SK-N-SH treated with all-trans-retinoic acid at 6 μM for 48 hours (cell line): Measurements from ENCODE around the gene TRPM2.

Experiments
- ATAC-seq: fragments of 200-7000 bp; cut with Tn5 transposase; 3 replicates; pipeline ENCODE4 v1.9.1; 2020; ENCODE audit warnings: mild to moderate bottlenecking, moderate library complexity
- ARNTL ChIP-seq: fragments of 450-650 bp; formaldehyde crosslinking; IDR thresholded peaks from 2 replicates; pipeline ENCODE4 v1.5.0; 2020; ENCODE audit warnings: low read depth, mild to moderate bottlenecking, moderate library complexity, borderline replicate concordance
- BACH2 ChIP-seq: fragments of 250-450 bp; sonication (Bioruptor Pico); IDR thresholded peaks from 2 replicates; pipeline ENCODE4 v1.9.0; 2021; ENCODE audit warnings: mild to moderate bottlenecking, borderline replicate concordance
- CREB5 ChIP-seq: fragments of 250-450 bp; sonication (Bioruptor Pico); IDR thresholded peaks from 2 replicates; pipeline ENCODE4 v1.5.1; 2020; ENCODE audit warnings: low read depth, mild to moderate bottlenecking, moderate library complexity
- CSRNP3 ChIP-seq: fragments of 250-450 bp; sonication (Bioruptor Pico); IDR thresholded peaks from 2 replicates; pipeline ENCODE4 v1.5.1; 2021; ENCODE audit warnings: mild to moderate bottlenecking, moderate library complexity
- ESRRG ChIP-seq: fragments of 250-450 bp; sonication (Bioruptor Pico); IDR thresholded peaks from 2 replicates; pipeline ENCODE4 v1.6.1; 2021; ENCODE audit warnings: mild to moderate bottlenecking
- GLIS3 ChIP-seq: fragments of 250-450 bp; sonication (Bioruptor Pico); IDR thresholded peaks from 2 replicates; pipeline ENCODE4 v1.5.0; 2020; ENCODE audit warnings: mild to moderate bottlenecking, moderate library complexity
- OSR1 ChIP-seq: fragments of 250-450 bp; sonication (Bioruptor Pico); IDR thresholded peaks from 2 replicates; pipeline ENCODE4 v1.8.0; 2022; ENCODE audit warnings: moderate library complexity, mild to moderate bottlenecking, inconsistent platforms
- PATZ1 ChIP-seq: fragments of 250-450 bp; sonication (Bioruptor Pico); IDR thresholded peaks from 2 replicates; pipeline ENCODE4 v1.8.0; 2020; ENCODE audit warnings: mild to moderate bottlenecking, moderate library complexity, borderline replicate concordance
- POU6F1 ChIP-seq: fragments of 250-450 bp; sonication (Bioruptor Pico); IDR thresholded peaks from 2 replicates; pipeline ENCODE4 v1.8.0; 2021; ENCODE audit warnings: low read depth, mild to moderate bottlenecking, moderate library complexity, borderline replicate concordance
- PPARA ChIP-seq: fragments of 250-450 bp; sonication (Bioruptor Pico); IDR thresholded peaks from 2 replicates; pipeline ENCODE4 v1.5.0; 2020; ENCODE audit warnings: mild to moderate bottlenecking, borderline replicate concordance
- TCF4 ChIP-seq: fragments of 250-450 bp; sonication (Bioruptor Pico); IDR thresholded peaks from 2 replicates; pipeline ENCODE4 v1.8.0; 2021; ENCODE audit warnings: mild to moderate bottlenecking, moderate library complexity, borderline replicate concordance
- TOX ChIP-seq: fragments of 250-450 bp; sonication (Bioruptor Pico); IDR thresholded peaks from 2 replicates; pipeline ENCODE4 v1.8.0; 2021; ENCODE audit warnings: mild to moderate bottlenecking, moderate library complexity, borderline replicate concordance
- TSHZ2 ChIP-seq: fragments of 250-450 bp; sonication (Bioruptor Pico); IDR thresholded peaks from 2 replicates; pipeline ENCODE4 v1.5.0; 2020; ENCODE audit warnings: mild to moderate bottlenecking, moderate library complexity
- ZC3H10 ChIP-seq: fragments of 250-450 bp; sonication (Bioruptor Pico); IDR thresholded peaks from 2 replicates; pipeline ENCODE4 v1.5.1; 2021; ENCODE audit warnings: mild to moderate bottlenecking, moderate library complexity
- ZFP3 ChIP-seq: fragments of 250-450 bp; sonication (Bioruptor Pico); IDR thresholded peaks from 2 replicates; pipeline ENCODE4 v1.5.0; 2020; ENCODE audit warnings: mild to moderate bottlenecking, moderate library complexity
- ZFP30 ChIP-seq: fragments of 450-650 bp; formaldehyde crosslinking; IDR thresholded peaks from 2 replicates; pipeline ENCODE4 v1.5.0; 2022; ENCODE audit warnings: mild to moderate bottlenecking, moderate library complexity
- ZNF565 ChIP-seq: fragments of 450-650 bp; formaldehyde crosslinking; conservative IDR thresholded peaks from 2 replicates; pipeline ENCODE4 v1.5.0; 2020; ENCODE audit warnings: low read depth, mild to moderate bottlenecking, moderate library complexity
- ZNF8 ChIP-seq: fragments of 450-650 bp; formaldehyde crosslinking; IDR thresholded peaks from 2 replicates; pipeline ENCODE4 v1.5.0; 2020; ENCODE audit warnings: mild to moderate bottlenecking, moderate library complexity

TRPM2 gene

GRCh38 chr21:44398499-44398898 lies 45.1 kb downstream of the TRPM2 start (continued):
- TF ChIP-seq TCF4 (CRISPR knock-in tag) (no peak), CREB5 (CRISPR knock-in tag) (no peak)

GRCh38 chr21:44399151-44399954 lies 45.9 kb downstream of the TRPM2 start:
- no peak for TF ChIP-seq CSRNP3
- no peak for TF ChIP-seq CREB5 (CRISPR knock-in tag)
- no peak for TF ChIP-seq ARNTL (CRISPR knock-in tag)
- TF ChIP-seq BACH2 (CRISPR knock-in tag): no peak
- no peak for TF ChIP-seq TOX
- no peak for TF ChIP-seq PATZ1 (CRISPR knock-in tag)
- no peak for TF ChIP-seq ESRRG (CRISPR knock-in tag)
- no peak for TF ChIP-seq ZNF565 (CRISPR knock-in tag)
- no peak for TF ChIP-seq ZFP30
- TF ChIP-seq ZFP3 (CRISPR knock-in tag): no peak
- no peak for TF ChIP-seq OSR1 (CRISPR knock-in tag)
- TF ChIP-seq POU6F1: no peak
- TF ChIP-seq GLIS3 (CRISPR knock-in tag): no peak
- ATAC-seq: no peak; the same call in 2 of the 3 replicates

- TF ChIP-seq ZC3H10 (CRISPR knock-in tag): no peak
- TF ChIP-seq ZNF8 (CRISPR knock-in tag): no peak
- TF ChIP-seq PPARA (CRISPR knock-in tag): no peak
- TF ChIP-seq ESRRG (CRISPR knock-in tag): no peak
- no peak for TF ChIP-seq TSHZ2 (CRISPR knock-in tag)
- TF ChIP-seq, all 23 proteins: peak for 0
- no peak; the same call in 2 of the 3 replicates for ATAC-seq
Measured at GRCh38 chr21:44399955-44400790, 46.8 kb downstream of the TRPM2 start.
